OCI-LY7 (cell line): Measurements from ENCODE around the gene ROBO1. TPM values are rescaled to one million over a fixed set of nuclear protein-coding genes. Genes with fewer than 3 reads are reported as not detected.

Experiments
- BruUV-seq: library from RNA; stranded (reverse); fragments of 400-500 nt; replicated peaks from 2 replicates; lab custom pipeline; 2021; lab: Mats Ljungman, UMichigan
- CTCF ChIA-PET: fragments of 300-600 bp; sonication (Branson Sonifier 250); formaldehyde crosslinking; loops from one replicate; lab custom pipeline; 2022; ENCODE audit warnings: antibody characterized with exemption; ENCODE audit not compliant: unreplicated experiment; lab: Charles Lee
- POLR2A ChIA-PET: fragments of 300-600 bp; sonication (Branson Sonifier 250); formaldehyde crosslinking; loops from one replicate; lab custom pipeline; 2022; ENCODE audit warnings: antibody characterized with exemption; lab: Charles Lee
- DNase-seq: peaks from one replicate; pipeline ENCODE4 v3.0.0-alpha.2; 2015; ENCODE audit warnings: low spot score
- H2AFZ ChIP-seq: fragments of 200-600 bp; sonication (generic), shearing (Covaris generic); 2 replicates; pipeline ENCODE4 v1.6.1; 2014; ENCODE audit warnings: mild to moderate bottlenecking, antibody characterized with exemption, low read length, moderate library complexity
- H3K27ac ChIP-seq: fragments of 200-600 bp; sonication (generic); 2 replicates; pipeline ENCODE4 v1.5.1; 2014; ENCODE audit warnings: mixed run types, low read depth, mild to moderate bottlenecking, moderate library complexity, low read length, inconsistent platforms; ENCODE audit not compliant: poor library complexity, severe bottlenecking
- H3K36me3 ChIP-seq: fragments of 200-600 bp; sonication (generic); 2 replicates; pipeline ENCODE4 v1.6.1; 2014; ENCODE audit warnings: mild to moderate bottlenecking, antibody characterized with exemption, low read length, moderate library complexity, mixed read lengths; ENCODE audit not compliant: insufficient read depth
- H3K4me1 ChIP-seq: fragments of 200-600 bp; sonication (generic); 2 replicates; pipeline ENCODE4 v1.5.1; 2014; ENCODE audit warnings: mild to moderate bottlenecking, low read length; ENCODE audit not compliant: insufficient read depth, poor library complexity, severe bottlenecking
- H3K4me2 ChIP-seq: fragments of 200-600 bp; sonication (generic); 2 replicates; pipeline ENCODE4 v1.6.1; 2014; ENCODE audit warnings: mild to moderate bottlenecking, low read length
- H3K4me3 ChIP-seq: fragments of 200-600 bp; sonication (generic); 2 replicates; pipeline ENCODE4 v1.5.1; 2014; ENCODE audit warnings: mild to moderate bottlenecking, low read depth, low read length; ENCODE audit not compliant: poor library complexity, severe bottlenecking
- H3K79me2 ChIP-seq: fragments of 200-600 bp; sonication (generic); 2 replicates; pipeline ENCODE4 v1.6.1; 2016; ENCODE audit warnings: low read depth, mild to moderate bottlenecking, low read length, moderate library complexity, mixed read lengths; ENCODE audit not compliant: insufficient read depth
- H3K9me2 ChIP-seq: fragments of 200-600 bp; sonication (generic); 2 replicates; pipeline ENCODE4 v1.6.1; 2016; ENCODE audit warnings: mild to moderate bottlenecking, low read length, mixed read lengths; ENCODE audit not compliant: insufficient read depth
- H3K9me3 ChIP-seq: fragments of 200-600 bp; sonication (generic); 2 replicates; pipeline ENCODE4 v1.6.1; 2014; ENCODE audit warnings: mild to moderate bottlenecking, mixed run types, low read length, mixed read lengths
- H4K20me1 ChIP-seq: fragments of 200-600 bp; sonication (generic); 2 replicates; pipeline ENCODE4 v1.6.1; 2014; ENCODE audit warnings: mild to moderate bottlenecking, antibody characterized with exemption, low read length, moderate library complexity, mixed read lengths; ENCODE audit not compliant: insufficient read depth
- EZH2phosphoT487 ChIP-seq: fragments of 200-600 bp; sonication (generic); IDR thresholded peaks from 2 replicates; pipeline ENCODE4 v1.6.1; 2018; ENCODE audit warnings: low read depth, borderline replicate concordance, mild to moderate bottlenecking, mixed run types, antibody characterized with exemption, low read length, moderate library complexity, mixed read lengths
- intact Hi-C: fragments of 100-400 bp; cut with micrococcal nuclease; formaldehyde crosslinking; loops from one replicate; pipeline ENCODE4 v1.10.0; 2022; ENCODE audit not compliant: unreplicated experiment
- total RNA-seq, 2 experiments: library from RNA; depleted of rRNA in 1 of 2; stranded (reverse); fragments of >200 nt in 1 of 2; shearing (Covaris generic) in 1 of 2; gene quantifications; 2 replicates each; pipeline ENCODE4 v1.2.3, GENCODE V29; 2014 to 2022
- TF ChIP-seq, protein P1 (sequence below): fragments of 200-600 bp; sonication (generic); conservative IDR thresholded peaks from 2 replicates; pipeline ENCODE4 v1.5.1; 2014; ENCODE audit warnings: mild to moderate bottlenecking, antibody characterized with exemption, low read length, moderate library complexity, mixed read lengths

Gene ROBO1
- total RNA-seq, 2 experiments from 2014 or later: not detected

- intact Hi-C loops: no loop called here
- no peaks in the 10 kb centered on the region for H3K4me1 ChIP-seq
- POLR2A ChIA-PET: interaction anchor here (1.5 kb wide), 1 partner anchor 8 kb away, joined by 3 read pairs; no protein-coding TSS in a partner anchor
- H3K79me2 ChIP-seq: no peaks in the 10 kb centered on the region
- BruUV-seq: no TSS peak
- CTCF ChIA-PET: no interaction called here
- no peaks in the 10 kb centered on the region for H3K9me2 ChIP-seq
- no peak for DNase-seq
- H3K4me2 ChIP-seq: no peak overlapping the region
- H2AFZ ChIP-seq: no peak overlapping the region
- no peaks in the 10 kb centered on the region for H4K20me1 ChIP-seq
- H3K9me3 ChIP-seq: no peaks in the 10 kb centered on the region
- H3K4me3 ChIP-seq: no peak overlapping the region
- no peak overlapping the region for H3K27ac ChIP-seq
- no peaks in the 10 kb centered on the region for H3K36me3 ChIP-seq
- TF ChIP-seq EZH2phosphoT487: no peak
- TF ChIP-seq, protein P1, sequence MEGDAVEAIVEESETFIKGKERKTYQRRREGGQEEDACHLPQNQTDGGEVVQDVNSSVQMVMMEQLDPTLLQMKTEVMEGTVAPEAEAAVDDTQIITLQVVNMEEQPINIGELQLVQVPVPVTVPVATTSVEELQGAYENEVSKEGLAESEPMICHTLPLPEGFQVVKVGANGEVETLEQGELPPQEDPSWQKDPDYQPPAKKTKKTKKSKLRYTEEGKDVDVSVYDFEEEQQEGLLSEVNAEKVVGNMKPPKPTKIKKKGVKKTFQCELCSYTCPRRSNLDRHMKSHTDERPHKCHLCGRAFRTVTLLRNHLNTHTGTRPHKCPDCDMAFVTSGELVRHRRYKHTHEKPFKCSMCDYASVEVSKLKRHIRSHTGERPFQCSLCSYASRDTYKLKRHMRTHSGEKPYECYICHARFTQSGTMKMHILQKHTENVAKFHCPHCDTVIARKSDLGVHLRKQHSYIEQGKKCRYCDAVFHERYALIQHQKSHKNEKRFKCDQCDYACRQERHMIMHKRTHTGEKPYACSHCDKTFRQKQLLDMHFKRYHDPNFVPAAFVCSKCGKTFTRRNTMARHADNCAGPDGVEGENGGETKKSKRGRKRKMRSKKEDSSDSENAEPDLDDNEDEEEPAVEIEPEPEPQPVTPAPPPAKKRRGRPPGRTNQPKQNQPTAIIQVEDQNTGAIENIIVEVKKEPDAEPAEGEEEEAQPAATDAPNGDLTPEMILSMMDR: no peak
Measured at GRCh38 chr3:78712270-78712669, 1055.5 kb downstream of the ROBO1 start.

- intact Hi-C loops: no loop called here
- Histone ChIP-seq H3K9me3 (no peaks in the 10 kb centered on the region), H3K4me1 (no peaks in the 10 kb centered on the region), H3K27ac (no peak overlapping the region), H3K36me3 (no peaks in the 10 kb centered on the region), H2AFZ (no peak overlapping the region), H3K9me2 (no peaks in the 10 kb centered on the region), H3K4me3 (no peak overlapping the region), H4K20me1 (no peaks in the 10 kb centered on the region), H3K4me2 (no peak overlapping the region), H3K79me2 (no peaks in the 10 kb centered on the region)
- POLR2A ChIA-PET: no interaction called here
- TF ChIP-seq, protein P1: no peak
- no peak for TF ChIP-seq EZH2phosphoT487
- BruUV-seq: no TSS peak
- CTCF ChIA-PET: no interaction called here
- no peak for DNase-seq
Measured at GRCh38 chr3:78708565-78709073, 1059.2 kb downstream of the ROBO1 start.

DNA sequence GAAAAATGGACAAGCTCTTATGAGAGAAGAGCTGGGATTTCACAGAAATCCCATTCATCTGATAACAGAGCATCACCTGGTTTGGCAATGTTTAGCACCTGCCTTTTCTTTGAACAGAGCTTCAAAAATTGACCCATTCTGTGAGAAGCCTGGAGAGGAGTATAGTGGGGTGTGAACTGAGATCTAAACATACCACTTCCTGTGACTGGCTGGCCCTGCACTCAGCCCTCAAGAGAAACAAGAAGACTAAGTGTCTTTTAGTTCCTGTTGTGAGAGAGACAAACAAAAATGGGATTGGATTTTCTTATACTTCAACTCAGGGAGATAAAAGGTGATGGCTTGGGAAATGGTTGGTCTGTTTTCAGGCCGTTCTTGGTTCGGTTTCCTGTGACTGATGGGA is 1060.2 kb downstream of the ROBO1 start:
- CTCF ChIA-PET: no interaction called here
- no peaks in the 10 kb centered on the region for H3K36me3 ChIP-seq
- H3K4me3 ChIP-seq: no peak overlapping the region
- no peak for DNase-seq
- no peak overlapping the region for H3K4me2 ChIP-seq
- no peak for TF ChIP-seq EZH2phosphoT487
- TF ChIP-seq, protein P1: no peak
- POLR2A ChIA-PET: interaction anchor here (0.5 to 0.8 kb wide), 2 partner anchors 12 to 19 kb away, joined by 3 to 5 read pairs; no protein-coding TSS in a partner anchor
- no TSS peak for BruUV-seq
- no peaks in the 10 kb centered on the region for H3K4me1 ChIP-seq
- H3K9me2 ChIP-seq: no peaks in the 10 kb centered on the region
- no peak overlapping the region for H2AFZ ChIP-seq
- intact Hi-C loops: no loop called here
- no peak overlapping the region for H3K27ac ChIP-seq
- H4K20me1 ChIP-seq: no peaks in the 10 kb centered on the region
- no peaks in the 10 kb centered on the region for H3K9me3 ChIP-seq
- H3K79me2 ChIP-seq: no peaks in the 10 kb centered on the region
